GM18505 (cell line): ENCODE data around the gene ARHGEF2.

Experiments
- ATAC-seq: cut with Tn5 transposase; IDR thresholded peaks from one replicate; pipeline ENCODE4 v1.9.1; 2021; ENCODE audit not compliant: unreplicated experiment
- POLR2A ChIP-seq: IDR thresholded peaks from 4 replicates; pipeline ENCODE4 v1.6.1; 2011; ENCODE audit warnings: borderline replicate concordance; ENCODE audit not compliant: insufficient read depth, insufficient read length; ENCODE audit errors: extremely low read depth

ARHGEF2 gene

DNA sequence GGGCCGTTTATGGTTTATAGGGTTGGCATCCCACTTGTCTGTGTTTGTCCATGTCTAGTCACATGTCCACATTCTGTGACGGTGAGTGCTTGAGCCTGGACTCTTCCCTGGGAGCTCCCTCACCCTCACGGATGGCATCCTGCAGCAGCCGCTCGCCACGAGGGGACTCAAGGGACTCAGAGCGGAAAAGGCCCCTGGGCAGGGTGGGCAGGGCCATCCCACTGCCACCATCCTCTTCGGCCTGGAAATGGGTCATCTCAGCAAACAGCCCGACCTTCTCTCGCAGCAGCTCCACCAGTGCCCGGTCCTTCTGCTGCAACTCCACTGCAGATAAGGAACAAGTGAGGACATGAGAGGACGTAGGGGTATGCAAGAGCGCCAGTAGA is 25.8 kb downstream of the ARHGEF2 start:
- no peak for TF ChIP-seq POLR2A
- ATAC-seq = no peak

- no peak for TF ChIP-seq POLR2A
- ATAC-seq = no peak
Observed at GRCh38 chr1:155951753-155952504, 26.4 kb downstream of the ARHGEF2 start.

GRCh38 chr1:155950829-155951228 is 27.5 kb downstream of the ARHGEF2 start:
- no peak for TF ChIP-seq POLR2A
- no peak for ATAC-seq

- no peak for TF ChIP-seq POLR2A
- no peak for ATAC-seq
Observed at GRCh38 chr1:155947741-155948140, 30.6 kb downstream of the ARHGEF2 start.

DNA sequence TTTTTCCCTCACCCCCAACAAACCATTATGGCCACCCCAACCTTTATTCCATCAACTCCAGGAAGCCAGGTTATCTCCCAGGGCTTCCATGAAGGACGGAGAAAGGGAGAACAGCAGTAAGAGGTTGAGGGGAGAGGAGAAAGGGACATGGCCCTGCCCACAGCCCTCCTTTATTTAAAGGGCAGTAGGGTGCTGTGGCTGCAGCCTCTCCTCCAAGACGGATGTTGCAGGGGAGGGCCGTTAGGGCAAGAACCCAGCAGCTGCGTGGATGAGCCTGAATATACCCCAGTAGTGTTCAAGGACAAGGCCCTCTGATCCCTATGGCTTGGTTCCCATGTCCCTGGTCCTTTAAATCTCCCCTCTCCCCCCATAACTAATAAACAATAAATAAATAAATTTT is 31.1 kb downstream of the ARHGEF2 start:
- no peak for TF ChIP-seq POLR2A
- ATAC-seq = no peak

GRCh38 chr1:155946633-155947219 is 31.6 kb downstream of the ARHGEF2 start:
- ATAC-seq = peak; percentile 8
- no peak for TF ChIP-seq POLR2A

- no peak for ATAC-seq
- no peak for TF ChIP-seq POLR2A
Observed at GRCh38 chr1:155944444-155944799, 33.9 kb downstream of the ARHGEF2 start.

DNA sequence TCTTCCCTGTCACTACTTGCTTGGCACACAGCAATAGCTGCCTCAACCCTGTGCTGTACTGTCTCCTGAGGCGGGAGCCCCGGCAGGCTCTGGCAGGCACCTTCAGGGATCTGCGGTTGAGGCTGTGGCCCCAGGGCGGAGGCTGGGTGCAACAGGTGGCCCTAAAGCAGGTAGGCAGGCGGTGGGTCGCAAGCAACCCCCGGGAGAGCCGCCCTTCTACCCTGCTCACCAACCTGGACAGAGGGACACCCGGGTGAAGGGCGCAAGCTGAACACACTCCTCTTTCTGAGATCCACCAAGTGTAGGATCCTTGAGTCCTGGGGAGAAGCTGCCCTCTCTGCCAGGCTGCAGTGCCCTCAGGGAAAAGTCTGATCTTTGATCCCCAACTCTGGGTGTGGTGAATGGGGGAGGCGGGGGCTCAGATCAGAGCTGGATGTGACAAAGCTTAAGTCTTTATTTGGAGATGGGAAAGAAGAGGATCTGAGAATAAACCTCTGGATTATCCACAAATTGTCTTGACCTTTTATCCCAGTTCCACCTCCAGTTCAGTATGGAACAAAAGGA is 35.7 kb downstream of the ARHGEF2 start:
- no peak for TF ChIP-seq POLR2A
- ATAC-seq = no peak

DNA sequence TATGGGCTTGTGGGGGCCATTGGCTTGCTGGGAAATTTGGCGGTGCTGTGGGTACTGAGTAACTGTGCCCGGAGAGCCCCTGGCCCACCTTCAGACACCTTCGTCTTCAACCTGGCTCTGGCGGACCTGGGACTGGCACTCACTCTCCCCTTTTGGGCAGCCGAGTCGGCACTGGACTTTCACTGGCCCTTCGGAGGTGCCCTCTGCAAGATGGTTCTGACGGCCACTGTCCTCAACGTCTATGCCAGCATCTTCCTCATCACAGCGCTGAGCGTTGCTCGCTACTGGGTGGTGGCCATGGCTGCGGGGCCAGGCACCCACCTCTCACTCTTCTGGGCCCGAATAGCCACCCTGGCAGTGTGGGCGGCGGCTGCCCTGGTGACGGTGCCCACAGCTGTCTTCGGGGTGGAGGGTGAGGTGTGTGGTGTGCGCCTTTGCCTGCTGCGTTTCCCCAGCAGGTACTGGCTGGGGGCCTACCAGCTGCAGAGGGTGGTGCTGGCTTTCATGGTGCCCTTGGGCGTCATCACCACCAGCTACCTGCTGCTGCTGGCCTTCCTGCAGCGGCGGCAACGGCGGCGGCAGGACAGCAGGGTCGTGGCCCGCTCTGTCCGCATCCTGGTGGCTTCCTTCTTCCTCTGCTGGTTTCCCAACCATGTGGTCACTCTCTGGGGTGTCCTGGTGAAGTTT is 36.4 kb downstream of the ARHGEF2 start:
- no peak for ATAC-seq
- TF ChIP-seq POLR2A = no peak

- TF ChIP-seq POLR2A = peak; percentile 37
- ATAC-seq = no peak
Observed at GRCh38 chr1:155940993-155941844, 37.1 kb downstream of the ARHGEF2 start, which contains the start of gene RXFP4. Gene RXFP4, plus strand, starts transcription at chr1:155941638. Its CDS starts 72 bp downstream, at chr1:155941710.

DNA sequence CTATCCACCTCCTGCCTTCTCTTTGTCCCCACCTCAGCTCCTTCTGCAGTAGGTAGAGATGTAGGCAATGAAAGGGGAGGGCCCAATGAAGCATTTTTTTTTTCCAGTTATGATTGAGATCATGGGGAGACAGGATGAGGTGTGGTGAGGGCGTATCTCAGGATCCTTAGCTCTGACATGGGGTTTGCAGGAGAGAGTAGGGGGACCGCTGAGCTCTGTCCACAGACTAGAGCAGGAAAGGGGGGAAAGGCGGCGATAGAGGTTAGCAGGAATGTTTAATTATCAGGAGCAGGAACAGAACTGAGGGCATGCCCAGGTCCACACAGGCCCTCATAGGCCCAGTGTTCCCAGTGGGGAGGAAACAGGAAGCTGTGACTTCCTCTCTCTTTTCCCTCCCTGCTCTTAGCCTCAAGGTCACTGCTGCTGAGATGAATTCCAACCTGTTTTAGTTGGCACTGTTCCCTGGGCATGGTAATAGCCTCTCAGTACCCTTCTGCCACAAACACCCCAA is 37.8 kb downstream of the ARHGEF2 start:
- no peak for ATAC-seq
- TF ChIP-seq POLR2A = no peak

GRCh38 chr1:155938220-155938627 is 40.1 kb downstream of the ARHGEF2 start:
- no peak for ATAC-seq
- TF ChIP-seq POLR2A = no peak
